ENCODE measurements around the gene CERS1.

DNA sequence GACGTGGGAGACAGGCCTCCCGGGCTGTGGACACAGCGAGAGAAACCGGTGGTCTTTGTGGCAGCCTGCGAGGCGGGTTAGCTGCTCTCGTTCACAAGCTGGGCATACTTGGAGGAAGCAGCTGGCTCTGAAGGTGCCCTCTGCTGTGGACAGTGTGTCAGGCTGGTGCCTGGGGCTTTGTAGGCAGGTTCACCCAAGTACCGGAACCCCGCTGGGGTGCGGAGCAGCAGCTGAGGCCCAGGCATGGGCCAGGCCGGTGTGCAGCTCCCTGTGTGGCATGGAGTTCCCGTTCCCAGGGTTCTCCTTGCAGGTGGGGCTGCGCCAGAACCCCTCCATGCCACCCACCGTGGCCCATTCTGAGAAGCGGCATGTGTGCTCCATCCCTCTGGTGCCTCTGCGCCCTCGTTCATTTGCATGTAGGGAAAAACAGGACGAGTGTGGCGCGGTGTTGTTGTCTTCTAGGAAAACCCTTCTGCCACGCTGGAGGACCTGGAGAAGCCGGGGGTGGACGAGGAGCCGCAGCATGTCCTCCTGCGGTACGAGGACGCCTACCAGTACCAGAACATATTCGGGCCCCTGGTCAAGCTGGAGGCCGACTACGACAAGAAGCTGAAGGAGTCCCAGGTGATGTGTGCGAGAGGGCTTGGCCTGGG, 44.2 kb downstream of the CERS1 start:
- TF ChIP-seq CTCF (IDR thresholded peaks at IDR 0.05), result no peak
- no peak for TF ChIP-seq POLR2A (IDR thresholded peaks at IDR 0.05)
